ENCODE results near the gene N4BP2L2.

DNA sequence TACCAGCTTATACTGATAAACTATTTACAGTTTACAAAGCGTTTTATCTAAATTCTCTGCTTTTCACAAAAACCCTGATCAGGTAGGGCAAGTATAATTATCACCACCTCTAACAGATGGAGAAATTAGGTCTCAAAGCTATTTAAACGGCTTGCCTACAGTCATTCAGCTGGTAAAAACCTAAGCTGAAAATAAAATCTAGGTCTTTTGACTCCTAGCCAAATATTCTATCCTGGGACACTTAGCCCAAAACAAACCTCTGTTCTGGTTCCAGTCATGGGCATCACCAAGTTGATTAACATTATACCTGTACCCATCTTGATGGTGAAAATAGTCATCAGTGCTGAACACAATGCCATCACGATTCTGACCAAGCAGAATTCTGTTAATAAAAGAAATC lies 11.4 kb downstream of the N4BP2L2 start:
- no peak for TF ChIP-seq RAD21 (IDR thresholded peaks at IDR 0.05)
- TF ChIP-seq, protein P1, sequence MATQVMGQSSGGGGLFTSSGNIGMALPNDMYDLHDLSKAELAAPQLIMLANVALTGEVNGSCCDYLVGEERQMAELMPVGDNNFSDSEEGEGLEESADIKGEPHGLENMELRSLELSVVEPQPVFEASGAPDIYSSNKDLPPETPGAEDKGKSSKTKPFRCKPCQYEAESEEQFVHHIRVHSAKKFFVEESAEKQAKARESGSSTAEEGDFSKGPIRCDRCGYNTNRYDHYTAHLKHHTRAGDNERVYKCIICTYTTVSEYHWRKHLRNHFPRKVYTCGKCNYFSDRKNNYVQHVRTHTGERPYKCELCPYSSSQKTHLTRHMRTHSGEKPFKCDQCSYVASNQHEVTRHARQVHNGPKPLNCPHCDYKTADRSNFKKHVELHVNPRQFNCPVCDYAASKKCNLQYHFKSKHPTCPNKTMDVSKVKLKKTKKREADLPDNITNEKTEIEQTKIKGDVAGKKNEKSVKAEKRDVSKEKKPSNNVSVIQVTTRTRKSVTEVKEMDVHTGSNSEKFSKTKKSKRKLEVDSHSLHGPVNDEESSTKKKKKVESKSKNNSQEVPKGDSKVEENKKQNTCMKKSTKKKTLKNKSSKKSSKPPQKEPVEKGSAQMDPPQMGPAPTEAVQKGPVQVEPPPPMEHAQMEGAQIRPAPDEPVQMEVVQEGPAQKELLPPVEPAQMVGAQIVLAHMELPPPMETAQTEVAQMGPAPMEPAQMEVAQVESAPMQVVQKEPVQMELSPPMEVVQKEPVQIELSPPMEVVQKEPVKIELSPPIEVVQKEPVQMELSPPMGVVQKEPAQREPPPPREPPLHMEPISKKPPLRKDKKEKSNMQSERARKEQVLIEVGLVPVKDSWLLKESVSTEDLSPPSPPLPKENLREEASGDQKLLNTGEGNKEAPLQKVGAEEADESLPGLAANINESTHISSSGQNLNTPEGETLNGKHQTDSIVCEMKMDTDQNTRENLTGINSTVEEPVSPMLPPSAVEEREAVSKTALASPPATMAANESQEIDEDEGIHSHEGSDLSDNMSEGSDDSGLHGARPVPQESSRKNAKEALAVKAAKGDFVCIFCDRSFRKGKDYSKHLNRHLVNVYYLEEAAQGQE (IDR thresholded peaks at IDR 0.05), result no peak
- TF ChIP-seq, protein P2, sequence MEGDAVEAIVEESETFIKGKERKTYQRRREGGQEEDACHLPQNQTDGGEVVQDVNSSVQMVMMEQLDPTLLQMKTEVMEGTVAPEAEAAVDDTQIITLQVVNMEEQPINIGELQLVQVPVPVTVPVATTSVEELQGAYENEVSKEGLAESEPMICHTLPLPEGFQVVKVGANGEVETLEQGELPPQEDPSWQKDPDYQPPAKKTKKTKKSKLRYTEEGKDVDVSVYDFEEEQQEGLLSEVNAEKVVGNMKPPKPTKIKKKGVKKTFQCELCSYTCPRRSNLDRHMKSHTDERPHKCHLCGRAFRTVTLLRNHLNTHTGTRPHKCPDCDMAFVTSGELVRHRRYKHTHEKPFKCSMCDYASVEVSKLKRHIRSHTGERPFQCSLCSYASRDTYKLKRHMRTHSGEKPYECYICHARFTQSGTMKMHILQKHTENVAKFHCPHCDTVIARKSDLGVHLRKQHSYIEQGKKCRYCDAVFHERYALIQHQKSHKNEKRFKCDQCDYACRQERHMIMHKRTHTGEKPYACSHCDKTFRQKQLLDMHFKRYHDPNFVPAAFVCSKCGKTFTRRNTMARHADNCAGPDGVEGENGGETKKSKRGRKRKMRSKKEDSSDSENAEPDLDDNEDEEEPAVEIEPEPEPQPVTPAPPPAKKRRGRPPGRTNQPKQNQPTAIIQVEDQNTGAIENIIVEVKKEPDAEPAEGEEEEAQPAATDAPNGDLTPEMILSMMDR (IDR thresholded peaks at IDR 0.05; ENCODE audit: low read depth, low read length, missing input control), result no peak
- TF ChIP-seq YY1 (IDR thresholded peaks at IDR 0.05), result no peak

Measured in liver (tissue), 3 donors.